Peyer's patch (tissue), 4 donors: ENCODE data around the gene PRSS56.

Experiments used
- CTCF ChIP-seq, 6 experiments: fragments of 450-650 bp in 4 of 6; fragments of 200-600 bp in 2 of 6; sonication (generic) in 1 of 6; IDR thresholded peaks; one replicate each; pipeline ENCODE4 v1.5.1; 2017 to 2019; ENCODE audit warnings: antibody characterized with exemption in 6 of 6, mild to moderate bottlenecking in 3 of 6, moderate library complexity in 1 of 6
- POLR2A ChIP-seq, 2 donors: fragments of 450-650 bp; IDR thresholded peaks; one replicate each; pipeline ENCODE4 v1.5.1; 2017; ENCODE audit warnings: antibody characterized with exemption in 2 of 2, mild to moderate bottlenecking in 2 of 2, moderate library complexity in 2 of 2

GRCh38 chr2:232523682-232524597 is 3.8 kb downstream of the PRSS56 start:
- no peak for TF ChIP-seq CTCF (IDR thresholded peaks at IDR 0.05)
- no peak for TF ChIP-seq POLR2A (IDR thresholded peaks at IDR 0.05)
